BE2C (cell line): ENCODE results near the gene HSD17B2.

Experiments
- DNase-seq: peaks from one replicate; pipeline ENCODE4 v3.0.0-alpha.2; 2020
- H3K27me3 ChIP-seq: fragments of 250-450 bp; sonication (Bioruptor Pico); 2 replicates; pipeline ENCODE4 v1.5.1; 2020; ENCODE audit warnings: mild to moderate bottlenecking
- H3K36me3 ChIP-seq: fragments of 250-450 bp; sonication (Bioruptor Pico); 2 replicates; pipeline ENCODE4 v1.5.1; 2020; ENCODE audit warnings: mild to moderate bottlenecking
- H3K4me1 ChIP-seq: fragments of 250-450 bp; sonication (Bioruptor Pico); 2 replicates; pipeline ENCODE4 v1.5.1; 2020
- H3K4me3 ChIP-seq: 2 replicates; pipeline ENCODE4 v1.5.1; 2011; ENCODE audit warnings: low read depth, low read length
- H3K9me3 ChIP-seq: fragments of 250-450 bp; sonication (Bioruptor Pico); 2 replicates; pipeline ENCODE4 v1.5.1; 2020
- TF ChIP-seq, protein P1 (sequence below): IDR thresholded peaks from 2 replicates; pipeline ENCODE4 v1.5.1; 2012; ENCODE audit warnings: mild to moderate bottlenecking, low read depth, low read length

Gene HSD17B2

DNA sequence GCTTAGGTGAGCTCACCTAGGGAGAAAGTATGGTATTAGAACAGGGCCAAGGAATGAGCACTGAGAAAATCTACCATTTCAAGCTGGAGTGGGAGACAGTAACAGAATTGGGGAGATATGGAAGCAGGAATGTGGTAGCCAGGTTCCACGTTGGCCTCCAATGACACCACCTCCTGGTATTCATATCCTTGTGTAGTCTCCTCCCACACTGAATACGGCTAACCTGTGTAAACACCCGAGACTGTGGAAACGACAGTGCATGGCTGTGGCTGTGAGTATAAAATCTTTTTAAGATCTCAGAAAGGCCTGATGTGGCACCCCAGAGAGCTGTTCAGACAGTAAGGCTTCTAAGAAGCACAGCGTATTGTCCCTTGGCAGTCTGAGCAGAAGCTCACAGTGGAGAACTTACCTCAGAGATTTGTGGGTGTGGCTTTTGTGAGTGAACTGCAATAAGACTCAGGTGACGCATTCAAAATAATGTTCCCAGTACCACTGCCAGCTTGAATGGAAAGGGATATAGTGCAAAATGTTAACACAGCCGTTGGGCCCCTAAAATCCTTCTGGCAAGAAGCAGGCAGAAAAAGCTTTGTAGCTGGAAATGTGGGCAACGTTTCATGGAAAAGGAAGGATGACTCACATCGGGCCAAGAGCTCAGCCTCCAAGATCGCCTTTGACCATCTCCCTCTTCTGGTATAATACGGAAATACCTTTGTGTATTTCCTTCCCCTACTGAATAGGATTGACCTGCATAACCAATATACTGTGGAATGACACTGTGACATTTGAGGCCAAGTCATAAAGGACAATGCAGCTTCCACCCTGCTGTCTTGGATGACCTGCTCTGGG is 38.2 kb upstream of the HSD17B2 start:
- TF ChIP-seq, protein P1, sequence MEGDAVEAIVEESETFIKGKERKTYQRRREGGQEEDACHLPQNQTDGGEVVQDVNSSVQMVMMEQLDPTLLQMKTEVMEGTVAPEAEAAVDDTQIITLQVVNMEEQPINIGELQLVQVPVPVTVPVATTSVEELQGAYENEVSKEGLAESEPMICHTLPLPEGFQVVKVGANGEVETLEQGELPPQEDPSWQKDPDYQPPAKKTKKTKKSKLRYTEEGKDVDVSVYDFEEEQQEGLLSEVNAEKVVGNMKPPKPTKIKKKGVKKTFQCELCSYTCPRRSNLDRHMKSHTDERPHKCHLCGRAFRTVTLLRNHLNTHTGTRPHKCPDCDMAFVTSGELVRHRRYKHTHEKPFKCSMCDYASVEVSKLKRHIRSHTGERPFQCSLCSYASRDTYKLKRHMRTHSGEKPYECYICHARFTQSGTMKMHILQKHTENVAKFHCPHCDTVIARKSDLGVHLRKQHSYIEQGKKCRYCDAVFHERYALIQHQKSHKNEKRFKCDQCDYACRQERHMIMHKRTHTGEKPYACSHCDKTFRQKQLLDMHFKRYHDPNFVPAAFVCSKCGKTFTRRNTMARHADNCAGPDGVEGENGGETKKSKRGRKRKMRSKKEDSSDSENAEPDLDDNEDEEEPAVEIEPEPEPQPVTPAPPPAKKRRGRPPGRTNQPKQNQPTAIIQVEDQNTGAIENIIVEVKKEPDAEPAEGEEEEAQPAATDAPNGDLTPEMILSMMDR = no peak
- DNase-seq = no peak
- Histone ChIP-seq H3K4me1 (no peaks in the 10 kb centered on the region), H3K27me3 (no peaks in the 10 kb centered on the region), H3K9me3 (no peaks in the 10 kb centered on the region), H3K4me3 (no peak overlapping the region), H3K36me3 (no peaks in the 10 kb centered on the region)

DNA sequence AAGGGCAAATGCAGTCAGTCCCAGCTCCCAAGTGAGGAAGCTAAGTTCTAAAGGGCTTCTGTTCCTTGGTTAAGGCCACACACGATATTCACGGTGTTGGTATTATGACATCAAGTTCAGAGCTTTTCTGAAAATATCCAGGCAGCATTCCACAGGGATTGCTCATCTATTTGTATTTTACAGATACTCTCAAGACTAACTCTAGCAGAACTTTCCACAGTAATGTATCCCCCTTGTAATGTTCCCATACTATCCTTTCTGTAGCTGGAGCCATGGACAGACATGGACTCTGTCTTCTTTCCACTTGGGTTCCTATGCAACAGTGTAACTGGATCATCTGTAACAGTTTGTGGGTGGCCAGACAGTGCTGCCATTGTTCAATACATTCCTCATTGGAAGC is 37.3 kb upstream of the HSD17B2 start:
- no peaks in the 10 kb centered on the region for H3K36me3 ChIP-seq
- no peak for DNase-seq
- H3K9me3 ChIP-seq = no peaks in the 10 kb centered on the region
- TF ChIP-seq, protein P1 = no peak
- no peak overlapping the region for H3K4me3 ChIP-seq
- H3K27me3 ChIP-seq = no peaks in the 10 kb centered on the region
- no peaks in the 10 kb centered on the region for H3K4me1 ChIP-seq

- Histone ChIP-seq H3K27me3 (no peaks in the 10 kb centered on the region), H3K4me1 (no peaks in the 10 kb centered on the region), H3K4me3 (no peak overlapping the region), H3K36me3 (no peaks in the 10 kb centered on the region), H3K9me3 (no peaks in the 10 kb centered on the region)
- DNase-seq = no peak
- TF ChIP-seq, protein P1 = no peak
Observed at GRCh38 chr16:82002831-82003230, 32.2 kb upstream of the HSD17B2 start.

DNA sequence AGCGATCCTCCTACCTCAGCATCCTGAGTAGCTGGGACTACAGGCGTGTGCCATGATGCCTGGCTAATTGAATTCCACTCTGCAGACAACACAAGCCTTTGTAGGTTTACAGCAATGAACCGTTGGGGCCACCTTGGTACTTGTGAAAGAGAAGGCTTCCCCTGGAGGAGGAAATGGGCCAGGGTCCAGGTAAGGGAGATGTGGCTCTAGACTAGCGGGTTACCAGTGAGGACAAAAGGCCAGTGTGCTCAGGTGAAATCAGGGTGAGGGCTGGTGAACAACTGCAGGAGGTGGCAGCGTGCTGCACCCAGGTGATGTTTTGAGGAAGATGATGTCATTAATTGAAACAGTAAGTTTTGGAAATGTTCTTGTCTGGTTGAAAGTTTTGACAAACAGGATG is 30.5 kb upstream of the HSD17B2 start:
- Histone ChIP-seq H3K36me3 (no peaks in the 10 kb centered on the region), H3K27me3 (no peaks in the 10 kb centered on the region), H3K9me3 (no peaks in the 10 kb centered on the region; the same call in 1 of the 2 replicates), H3K4me1 (no peaks in the 10 kb centered on the region), H3K4me3 (no peak overlapping the region)
- no peak for DNase-seq
- TF ChIP-seq, protein P1 = no peak

DNA sequence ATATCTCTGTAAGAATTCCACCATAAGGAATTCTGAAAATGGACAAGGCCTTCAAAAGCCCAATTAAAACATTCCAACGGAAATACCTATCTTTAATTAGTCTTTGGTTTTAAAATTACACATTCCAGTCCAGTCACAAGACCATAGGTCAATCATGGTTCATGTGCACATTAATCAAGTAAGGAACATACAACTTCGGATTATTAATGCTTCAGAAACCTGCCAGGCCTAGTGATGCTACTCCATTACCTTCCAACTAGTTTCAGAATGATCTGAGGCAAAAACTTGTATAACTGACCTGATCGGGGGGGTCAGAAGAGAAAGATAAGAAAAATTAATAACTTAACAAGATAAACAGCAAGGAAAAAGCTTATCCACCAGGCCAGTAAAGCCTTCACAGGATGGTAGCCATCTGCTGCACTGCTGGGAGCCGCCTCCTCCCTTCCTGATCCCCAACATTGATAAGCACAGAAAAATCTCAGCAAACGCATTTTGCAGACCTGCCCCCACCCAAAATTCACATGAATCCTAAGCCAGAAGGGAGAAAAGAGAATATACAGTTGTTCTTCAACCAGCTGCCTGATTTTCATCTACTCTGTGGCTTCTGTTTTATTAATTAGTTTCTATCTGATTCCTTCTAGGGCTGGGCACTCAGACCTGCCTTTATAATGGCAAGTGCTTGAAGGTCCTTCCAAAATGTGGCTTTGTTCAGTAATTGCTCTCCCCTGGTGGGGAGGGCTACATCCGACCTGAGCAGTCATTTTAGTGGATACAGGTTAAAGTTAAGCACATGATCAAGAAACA is 29.8 kb upstream of the HSD17B2 start:
- Histone ChIP-seq H3K4me1 (no peaks in the 10 kb centered on the region), H3K36me3 (no peaks in the 10 kb centered on the region), H3K27me3 (no peaks in the 10 kb centered on the region), H3K4me3 (no peak overlapping the region), H3K9me3 (no peaks in the 10 kb centered on the region; the same call in 1 of the 2 replicates)
- TF ChIP-seq, protein P1 = no peak
- DNase-seq = no peak

DNA sequence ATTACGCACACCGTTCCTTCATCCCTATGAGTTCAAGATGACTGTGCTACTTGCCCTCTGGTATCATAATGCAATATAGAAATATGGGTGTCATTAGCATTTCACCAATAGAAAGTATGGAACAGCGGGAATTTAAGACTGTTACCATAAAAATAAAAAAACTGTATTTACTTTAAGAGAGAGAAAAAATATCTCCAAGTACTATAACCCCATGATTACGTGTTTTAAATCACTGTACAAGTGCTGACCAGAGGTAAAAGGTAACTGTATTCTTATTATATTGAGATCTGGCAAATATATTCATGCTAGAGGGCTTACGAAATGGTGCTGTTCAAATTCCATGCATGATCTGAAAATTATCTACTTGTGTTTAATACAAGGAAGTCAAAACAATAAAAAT is 29.0 kb upstream of the HSD17B2 start:
- no peaks in the 10 kb centered on the region for H3K4me1 ChIP-seq
- TF ChIP-seq, protein P1 = no peak
- no peak for DNase-seq
- no peaks in the 10 kb centered on the region for H3K36me3 ChIP-seq
- no peak overlapping the region for H3K4me3 ChIP-seq
- no peaks in the 10 kb centered on the region; the same call in 1 of the 2 replicates for H3K9me3 ChIP-seq
- H3K27me3 ChIP-seq = no peaks in the 10 kb centered on the region
